NCI-H2081 treated with DMSO at 0.1 percent for 48 hours (cell line): ENCODE measurements around the gene MYH10.
A peak's percentile ranks its signal among the peaks of the same experiment; 100 is the strongest.

Experiments used
- DNase-seq: peaks from one replicate; lab custom pipeline; 2025; lab: John Stamatoyannopoulos, UW

Gene MYH10

GRCh38 chr17:8444494-8444893 is 186.0 kb downstream of the MYH10 start:
- no peak for DNase-seq

- DNase-seq, result no peak
Observed at GRCh38 chr17:8443756-8444155, 186.8 kb downstream of the MYH10 start.

DNA sequence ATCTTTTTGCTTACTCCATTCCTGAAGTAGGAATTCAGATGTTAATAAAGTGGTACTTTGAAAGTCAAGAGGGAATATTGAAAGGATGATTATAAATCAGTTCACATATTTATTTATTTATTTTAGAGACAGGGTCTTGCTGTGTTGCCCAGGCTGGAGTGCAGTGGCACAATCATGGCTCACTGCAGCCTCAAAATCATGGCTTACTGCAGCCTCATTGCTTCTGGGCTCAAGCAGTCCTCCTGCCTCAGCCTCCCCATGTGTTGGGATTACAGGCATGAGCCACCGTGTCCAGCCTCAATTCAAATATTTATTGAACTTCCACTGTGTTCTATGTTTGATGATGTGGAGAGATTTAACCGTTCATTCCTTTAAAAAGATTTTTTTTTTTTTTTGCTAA is 188.2 kb downstream of the MYH10 start:
- DNase-seq, result no peak

DNA sequence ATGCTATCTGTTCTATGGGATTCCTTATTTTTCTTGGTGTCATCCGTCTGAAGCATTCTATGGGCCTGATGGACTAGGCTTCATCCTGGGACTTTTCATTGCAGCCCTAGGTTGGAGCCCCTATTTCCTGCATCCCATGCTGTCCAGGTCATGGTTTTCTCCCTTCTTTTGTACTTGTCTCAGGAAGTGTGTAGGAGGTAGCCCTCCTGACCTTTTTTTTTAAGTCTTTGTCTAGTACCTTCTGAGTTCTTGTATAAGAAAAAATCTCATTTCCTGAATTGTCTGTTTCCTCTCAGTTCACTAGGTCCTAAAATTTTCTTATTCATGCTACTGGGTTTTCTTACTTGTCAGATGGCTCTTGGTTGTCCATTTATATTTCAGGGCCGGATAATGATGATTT is 188.8 kb downstream of the MYH10 start:
- DNase-seq, result no peak

DNA sequence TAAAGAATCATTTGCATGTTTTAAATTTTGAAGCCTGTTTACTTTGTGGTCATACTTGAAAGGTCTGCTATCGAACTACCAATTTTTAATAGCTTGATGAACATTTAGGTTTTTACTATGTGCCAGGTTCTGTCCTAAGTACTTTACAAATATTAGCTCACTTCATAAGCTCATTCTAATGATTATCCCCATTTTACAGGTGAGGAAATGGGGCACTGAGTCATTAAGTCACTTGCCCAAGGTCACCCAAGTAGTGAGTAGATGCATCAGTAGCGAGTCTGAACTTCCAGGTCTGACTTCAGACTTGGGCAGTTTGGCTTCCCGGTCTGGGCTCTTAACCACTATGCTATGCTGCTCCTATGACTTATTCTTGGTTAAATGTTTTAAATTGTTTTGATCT is 190.8 kb downstream of the MYH10 start:
- no peak for DNase-seq

GRCh38 chr17:8438441-8438840 is 192.1 kb downstream of the MYH10 start:
- DNase-seq, result no peak

DNA sequence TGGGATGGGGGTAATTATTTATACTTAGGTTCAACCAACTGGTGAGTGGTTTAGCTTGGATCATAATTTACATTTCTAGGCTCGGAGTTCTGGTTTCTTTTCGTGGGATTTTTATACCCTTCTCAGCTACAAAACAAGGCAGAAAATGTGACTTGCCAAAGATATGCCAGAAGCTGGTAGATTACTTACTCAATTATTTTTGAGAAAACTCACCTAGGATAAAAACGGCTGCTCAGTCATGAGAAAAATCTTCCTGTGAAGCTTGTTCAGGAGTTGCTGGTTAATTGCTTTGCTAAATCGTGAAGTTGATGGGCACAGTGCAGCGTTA is 193.7 kb downstream of the MYH10 start:
- DNase-seq, result no peak

DNA sequence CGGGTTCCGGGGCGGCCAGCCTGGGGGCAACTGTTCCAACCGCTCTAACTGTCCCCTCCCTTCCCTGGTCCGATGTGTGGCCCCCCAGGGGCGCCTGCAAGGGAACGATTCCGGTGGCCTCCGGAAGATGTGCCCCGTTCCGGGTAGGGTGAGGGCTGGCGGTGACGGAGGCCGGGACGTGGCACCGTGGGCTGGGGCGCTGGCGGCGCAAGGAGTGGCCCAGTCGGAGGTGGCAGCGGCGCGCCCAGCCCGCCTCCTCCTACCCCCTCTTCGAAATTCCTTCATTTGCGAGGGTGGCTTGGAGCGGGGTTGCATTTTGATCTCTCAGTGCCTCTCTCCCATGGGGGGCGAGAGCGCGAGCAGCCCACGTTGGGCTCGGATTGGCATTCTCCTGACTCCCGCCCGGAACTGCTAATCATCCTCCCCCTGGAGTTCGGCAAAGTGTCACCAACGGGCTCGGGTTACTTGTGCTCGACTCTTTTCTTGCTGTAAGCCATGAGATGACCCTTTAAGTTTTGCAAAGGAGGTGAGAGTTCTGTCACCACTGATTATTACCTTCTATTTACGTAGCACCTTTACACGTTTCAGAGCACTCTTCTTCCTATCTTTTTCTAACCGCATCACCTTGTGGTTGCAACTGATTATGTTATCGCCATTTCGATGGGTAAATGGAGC is 194.2 kb downstream of the MYH10 start:
- no peak for DNase-seq

DNA sequence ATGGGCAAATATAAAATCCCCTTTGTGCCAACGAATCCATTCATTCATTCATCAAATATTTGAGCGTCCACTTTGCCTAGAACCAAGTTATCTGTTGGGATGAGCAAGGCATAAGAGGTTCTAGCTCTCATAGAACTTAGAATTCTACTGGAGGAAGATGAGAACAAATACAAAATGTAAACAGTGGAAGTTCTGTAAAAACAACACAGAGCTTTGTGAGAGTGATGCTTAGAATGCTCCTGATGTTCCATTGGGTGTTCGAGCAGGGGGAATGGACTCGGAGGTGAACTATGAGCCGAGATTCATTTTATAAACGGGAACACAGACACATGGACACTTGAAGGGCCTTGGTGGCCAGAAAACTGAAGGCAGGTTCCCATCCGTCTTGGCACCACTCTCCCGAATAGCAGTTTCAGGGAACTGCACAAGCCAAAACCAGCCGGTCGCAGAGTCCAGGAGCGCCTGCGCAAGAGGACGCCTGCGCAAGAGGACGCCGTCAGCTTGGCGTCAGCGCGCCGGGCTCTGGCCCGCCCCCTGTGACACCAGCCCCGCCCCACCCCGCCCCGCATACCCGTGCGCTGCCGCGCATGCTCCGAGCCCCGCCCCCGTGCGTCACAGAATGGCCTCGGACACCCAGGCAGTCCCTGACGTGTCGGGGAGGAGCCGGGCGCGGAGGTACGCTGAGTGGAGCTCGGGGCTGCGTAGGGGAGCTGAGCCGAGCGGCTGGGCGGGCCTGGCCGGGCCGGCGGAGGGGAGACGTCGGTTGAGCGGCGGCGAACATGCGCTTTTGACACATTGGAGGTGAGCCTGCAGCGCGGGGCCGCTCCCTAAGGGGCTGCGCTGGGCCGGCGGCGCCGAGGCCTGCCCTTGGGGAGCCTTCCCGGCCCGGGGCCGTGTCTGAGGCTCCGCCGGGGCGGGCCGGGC is 195.0 kb downstream of the MYH10 start, which contains the start of gene NDEL1:
NDEL1 (plus strand) TSS at position 640 of the 924 bp plus-strand sequence. CDS start 8,388 bp downstream, outside the sequence.
- DNase-seq, result peak; percentile 70

- DNase-seq, result no peak
Observed at GRCh38 chr17:8430966-8431365, 199.6 kb downstream of the MYH10 start.

- DNase-seq, result no peak
Observed at GRCh38 chr17:8426802-8427201, 203.7 kb downstream of the MYH10 start.

- DNase-seq, result no peak
Observed at GRCh38 chr17:8426094-8426720, 204.3 kb downstream of the MYH10 start.
